OCI-M2 (cell line): Measurements from ENCODE around the gene AFMID.
"Not testable (repeated sequence)": the region's sequence is repeated elsewhere in the genome, so short reads cannot be mapped to it uniquely, and the experiment has no call there.

ENCODE experiments used
- DNase-seq: peaks from one replicate; lab custom pipeline; 2025; ENCODE audit not compliant: unreplicated experiment; lab: John Stamatoyannopoulos, UW

Gene AFMID

DNA sequence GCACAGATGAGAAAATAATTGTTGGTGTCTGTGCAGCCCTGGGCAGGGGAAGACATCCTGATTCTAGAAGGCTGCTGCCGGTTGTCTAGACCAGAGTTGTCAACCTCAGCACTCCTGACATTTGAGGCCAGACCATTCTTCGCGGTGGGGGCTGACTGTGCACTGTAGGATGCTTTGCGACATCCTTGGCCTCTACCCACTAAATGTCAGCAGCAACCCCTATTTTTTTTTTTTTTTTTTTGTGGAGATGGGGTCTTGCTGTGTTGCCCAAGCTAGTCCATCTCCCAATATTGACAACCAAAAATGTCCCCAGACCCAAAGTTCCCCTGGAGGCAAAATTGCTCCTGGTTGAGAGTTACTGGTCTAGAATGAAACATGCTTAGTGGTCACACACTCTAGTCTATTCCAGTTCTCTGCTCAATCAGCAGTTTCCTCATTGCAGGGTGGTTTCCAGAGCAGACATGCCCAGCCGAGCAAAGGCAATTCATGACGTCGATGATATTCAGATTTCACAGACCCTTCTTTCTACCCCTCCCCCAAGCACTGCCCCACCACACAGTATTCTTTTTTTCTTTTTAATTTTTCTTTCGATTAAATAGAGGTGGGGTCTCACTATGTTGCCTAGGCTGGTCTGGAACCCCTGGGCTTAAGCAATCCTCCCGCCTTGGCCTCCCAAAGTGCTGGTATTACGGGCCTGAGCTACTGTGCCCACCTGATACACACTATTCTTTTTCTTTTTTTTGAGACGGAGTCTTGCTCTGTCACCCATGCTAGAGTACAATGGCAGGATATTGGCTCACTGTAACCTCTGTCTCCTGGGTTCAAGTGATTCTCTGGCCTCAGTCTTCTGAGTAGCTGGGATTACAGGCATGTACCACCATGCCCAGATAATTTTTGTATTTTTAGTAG is 32.0 kb upstream of the AFMID start:
- DNase-seq = no peak

DNA sequence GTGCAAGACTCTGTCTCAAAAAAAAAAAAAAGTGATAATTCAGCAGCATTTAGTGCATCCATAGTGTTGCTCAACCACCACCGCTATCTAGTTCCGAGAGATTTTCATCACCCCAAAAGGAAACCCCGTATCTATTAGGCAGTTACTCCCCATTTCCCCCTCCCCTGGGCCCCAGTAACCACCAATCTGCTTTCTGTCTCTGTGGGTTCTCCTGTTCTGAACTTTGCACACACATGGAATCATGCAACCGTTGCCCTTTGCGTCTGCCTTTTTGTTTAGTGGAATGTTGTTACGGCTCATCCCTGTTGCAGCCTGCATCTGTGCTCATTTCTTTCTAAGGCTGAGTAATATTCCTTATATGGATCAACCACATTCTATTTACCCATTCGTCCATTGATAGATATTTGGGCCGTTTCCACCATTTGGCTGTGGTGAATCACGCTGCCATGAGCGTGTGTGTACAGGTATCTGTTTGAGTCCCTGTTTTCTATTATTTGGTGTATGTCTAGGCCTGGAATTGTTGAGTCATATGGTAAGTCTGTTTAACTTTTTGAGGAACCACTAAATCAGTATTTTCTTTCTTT is 27.5 kb upstream of the AFMID start:
- no peak for DNase-seq

DNA sequence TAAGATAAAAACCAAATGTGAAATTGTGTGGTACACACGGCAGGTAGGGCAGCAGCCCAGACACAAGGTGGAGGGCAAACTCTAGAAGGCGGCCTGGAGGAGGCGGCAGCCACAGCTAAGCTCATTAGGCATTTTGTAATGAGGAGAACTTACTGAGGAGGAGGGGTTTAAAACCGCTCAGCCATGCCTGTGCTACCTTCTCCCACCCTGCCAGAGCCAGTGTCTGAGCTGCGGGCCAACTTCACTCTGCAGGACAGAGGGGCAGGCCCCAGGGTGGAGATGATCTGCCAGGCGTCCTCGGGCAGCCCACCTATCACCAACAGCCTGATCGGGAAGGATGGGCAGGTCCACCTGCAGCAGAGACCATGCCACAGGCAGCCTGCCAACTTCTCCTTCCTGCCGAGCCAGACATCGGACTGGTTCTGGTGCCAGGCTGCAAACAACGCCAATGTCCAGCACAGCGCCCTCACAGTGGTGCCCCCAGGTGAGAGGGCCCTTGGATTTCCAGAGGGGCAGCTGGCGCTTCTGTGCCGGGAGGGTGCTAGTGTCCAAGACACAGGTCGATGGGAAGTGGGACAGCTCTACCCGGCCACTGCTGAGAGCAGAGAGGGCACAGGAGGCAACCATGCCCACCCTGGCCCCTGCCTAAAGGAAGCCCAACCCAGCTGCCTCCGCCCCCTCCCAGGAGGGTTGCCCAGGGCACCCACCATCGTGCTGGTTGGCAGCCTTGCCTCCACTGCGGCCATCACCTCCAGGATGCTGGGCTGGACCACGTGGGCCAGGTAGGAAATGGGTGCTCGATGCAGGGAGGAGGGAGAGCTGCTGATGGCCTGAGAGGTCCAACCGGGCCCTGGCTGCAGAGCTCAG is 23.0 kb upstream of the AFMID start:
- no peak for DNase-seq

DNA sequence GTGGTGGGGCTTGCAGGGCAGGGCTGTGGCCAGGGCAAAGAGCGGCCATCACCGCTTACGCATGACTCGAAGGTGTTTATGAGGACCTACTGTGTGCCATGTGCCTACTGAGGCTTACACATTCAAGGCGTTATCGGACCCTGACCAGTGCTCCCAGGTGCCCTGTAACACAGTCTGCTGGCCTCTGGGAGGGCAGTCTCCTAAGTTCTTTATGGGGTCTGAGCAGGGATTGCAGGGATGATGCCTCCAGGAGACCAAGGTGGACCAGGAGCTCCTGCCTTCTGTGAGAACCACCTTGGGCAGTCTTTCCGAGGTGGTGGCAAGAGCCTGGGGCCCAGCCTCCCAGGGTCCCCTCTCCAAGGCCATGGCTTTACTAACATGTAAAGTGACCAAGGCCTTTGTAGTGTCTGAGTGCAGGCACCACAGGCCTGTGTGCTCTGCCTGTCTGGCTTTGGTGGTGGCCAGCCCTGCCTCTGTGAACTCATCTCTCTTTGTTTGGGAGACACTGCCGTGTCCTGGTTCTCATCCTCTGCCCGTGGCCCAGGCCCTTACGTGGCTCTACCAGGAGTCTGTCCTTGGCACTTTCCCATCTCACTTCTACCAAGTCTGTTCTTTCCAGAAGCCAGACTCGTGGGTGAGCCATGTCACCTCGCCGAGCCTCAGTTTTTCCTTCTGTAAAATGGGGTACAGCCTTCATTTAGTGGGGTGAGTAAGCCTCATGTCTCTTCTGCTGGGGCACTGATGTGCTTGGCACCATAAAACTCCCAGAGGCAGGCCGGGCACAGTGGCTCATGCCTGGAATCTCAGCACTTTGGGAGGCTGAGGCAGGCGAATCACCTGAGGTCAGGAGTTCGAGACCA is 22.2 kb upstream of the AFMID start:
- no peak for DNase-seq

DNA sequence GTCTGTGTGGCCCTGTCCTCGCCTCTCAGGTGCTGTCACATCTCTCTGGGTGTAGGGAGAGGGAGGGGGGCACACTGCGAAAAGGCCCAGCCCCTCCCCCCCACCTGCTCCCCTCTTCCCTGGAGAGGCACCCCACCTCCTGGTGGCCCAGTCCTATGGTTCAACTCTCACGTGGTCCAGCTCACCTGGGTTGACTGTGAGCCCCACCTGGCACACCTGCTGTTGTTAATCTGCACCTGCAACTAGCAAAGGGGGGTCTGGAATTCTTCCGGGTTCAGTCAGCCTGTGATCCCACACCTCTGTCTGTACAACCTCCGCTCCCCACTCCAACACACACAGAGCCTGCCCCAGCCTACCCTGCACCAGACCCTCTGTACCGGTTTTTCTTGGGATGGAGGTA is 20.7 kb upstream of the AFMID start:
- DNase-seq = no peak

DNA sequence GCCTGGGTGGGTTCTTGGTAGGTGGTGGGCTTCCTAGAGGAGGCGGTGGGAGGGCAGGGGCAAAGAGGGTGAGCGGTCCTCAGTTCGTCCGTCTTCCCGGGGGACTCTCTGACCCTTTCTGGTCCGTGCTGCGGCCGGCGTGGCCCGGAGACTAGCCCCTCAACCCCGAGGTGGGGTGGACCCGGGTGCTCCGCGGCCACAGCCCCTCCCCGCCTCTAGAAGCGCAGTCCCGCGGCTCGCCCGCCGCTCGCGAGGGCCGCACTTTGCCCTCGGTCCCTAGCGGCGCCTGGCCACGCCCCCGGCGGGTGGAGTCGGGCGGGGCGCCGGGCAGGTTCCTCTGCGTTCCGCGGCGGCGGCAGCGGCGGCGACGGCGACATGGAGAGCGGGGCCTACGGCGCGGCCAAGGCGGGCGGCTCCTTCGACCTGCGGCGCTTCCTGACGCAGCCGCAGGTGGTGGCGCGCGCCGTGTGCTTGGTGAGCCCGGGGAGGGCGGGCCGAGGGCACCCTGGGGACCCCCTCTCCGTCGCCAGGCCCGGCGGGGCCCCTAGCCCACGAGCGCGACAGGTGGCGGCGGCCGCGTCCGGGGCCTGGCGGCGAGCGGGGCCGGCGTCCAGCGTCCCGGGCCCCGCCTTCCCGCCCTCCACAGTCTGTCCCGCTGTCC is 18.8 kb upstream of the AFMID start, which contains the start of gene SYNGR2:
Gene SYNGR2 (plus strand): TSS at position 340 of the 661 bp plus-strand sequence. CDS start 36 bp downstream, at position 376.
- no peak for DNase-seq

DNA sequence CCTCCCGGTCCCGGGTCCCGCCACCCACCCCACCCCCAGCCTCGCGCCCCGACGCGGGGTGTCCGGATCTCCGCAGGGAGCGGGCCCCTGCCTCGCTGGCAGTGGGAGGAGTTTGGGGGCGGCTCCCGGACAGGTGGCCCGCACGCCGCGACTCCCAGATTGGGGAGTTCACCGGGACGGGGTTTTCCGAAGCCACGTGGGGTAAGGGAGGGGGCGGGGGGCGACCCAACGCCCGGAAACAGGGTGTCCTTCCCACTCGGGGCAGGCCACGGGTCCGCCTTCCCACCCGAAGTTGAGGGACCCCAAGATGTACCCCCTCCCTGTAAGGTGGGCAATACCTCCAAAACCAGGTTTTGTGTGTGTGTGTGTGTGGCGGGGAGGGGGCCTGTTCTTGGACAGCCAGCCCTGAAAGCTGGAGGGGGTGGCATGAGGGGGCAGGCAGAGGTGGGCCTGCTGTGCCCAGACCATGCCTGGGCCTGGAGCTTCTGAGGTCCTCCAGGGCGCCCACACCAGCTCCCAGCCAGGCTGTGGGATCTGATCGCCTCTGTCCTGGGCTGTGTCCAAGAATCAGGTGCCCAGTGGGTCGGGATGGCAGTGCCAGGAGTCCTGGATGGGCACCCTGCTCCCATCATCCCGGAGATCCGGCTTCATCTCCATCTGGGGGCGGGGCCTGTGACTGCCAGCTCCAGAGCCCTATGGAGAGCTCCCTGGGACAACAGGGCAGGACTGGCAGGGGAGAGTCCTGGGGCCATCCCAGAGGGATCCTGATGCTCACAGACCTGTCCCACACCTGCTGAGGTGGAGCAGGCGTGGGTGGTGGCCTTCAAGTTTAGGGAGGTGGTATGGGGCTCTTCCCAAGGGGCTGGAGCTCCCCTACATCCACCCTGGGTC is 18.0 kb upstream of the AFMID start:
- no peak for DNase-seq

DNA sequence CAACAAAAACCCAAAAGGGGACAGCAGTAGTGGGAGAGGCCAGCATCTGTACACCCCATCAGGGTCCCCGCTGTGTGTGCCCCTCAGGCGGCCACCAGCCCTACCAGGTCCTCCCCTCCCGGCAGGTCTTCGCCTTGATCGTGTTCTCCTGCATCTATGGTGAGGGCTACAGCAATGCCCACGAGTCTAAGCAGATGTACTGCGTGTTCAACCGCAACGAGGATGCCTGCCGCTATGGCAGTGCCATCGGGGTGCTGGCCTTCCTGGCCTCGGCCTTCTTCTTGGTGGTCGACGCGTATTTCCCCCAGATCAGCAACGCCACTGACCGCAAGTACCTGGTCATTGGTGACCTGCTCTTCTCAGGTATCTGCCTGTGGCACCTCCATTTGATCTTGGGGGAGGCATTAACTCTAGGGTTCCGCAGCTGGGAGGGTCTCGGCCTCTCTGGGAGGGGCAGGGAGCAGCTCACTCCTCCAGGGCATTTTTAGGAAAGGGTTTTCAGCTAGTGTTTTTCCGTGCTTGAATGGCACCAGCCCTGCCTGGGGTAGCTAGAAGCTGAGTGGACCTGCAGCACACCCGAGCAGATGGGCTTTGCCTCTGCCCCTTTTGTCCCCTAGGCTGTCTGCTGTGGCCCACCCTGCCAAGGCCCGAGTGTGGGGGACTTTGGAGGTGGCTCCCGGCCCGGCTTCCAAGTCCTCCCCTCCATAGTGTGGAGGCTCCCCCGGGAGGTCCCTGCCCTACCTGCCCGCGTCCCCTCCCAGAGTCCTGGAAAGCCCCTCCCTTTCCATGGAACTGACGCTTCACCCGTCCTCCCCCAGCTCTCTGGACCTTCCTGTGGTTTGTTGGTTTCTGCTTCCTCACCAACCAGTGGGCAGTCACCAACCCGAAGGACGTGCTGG is 16.2 kb upstream of the AFMID start:
- no peak for DNase-seq

DNA sequence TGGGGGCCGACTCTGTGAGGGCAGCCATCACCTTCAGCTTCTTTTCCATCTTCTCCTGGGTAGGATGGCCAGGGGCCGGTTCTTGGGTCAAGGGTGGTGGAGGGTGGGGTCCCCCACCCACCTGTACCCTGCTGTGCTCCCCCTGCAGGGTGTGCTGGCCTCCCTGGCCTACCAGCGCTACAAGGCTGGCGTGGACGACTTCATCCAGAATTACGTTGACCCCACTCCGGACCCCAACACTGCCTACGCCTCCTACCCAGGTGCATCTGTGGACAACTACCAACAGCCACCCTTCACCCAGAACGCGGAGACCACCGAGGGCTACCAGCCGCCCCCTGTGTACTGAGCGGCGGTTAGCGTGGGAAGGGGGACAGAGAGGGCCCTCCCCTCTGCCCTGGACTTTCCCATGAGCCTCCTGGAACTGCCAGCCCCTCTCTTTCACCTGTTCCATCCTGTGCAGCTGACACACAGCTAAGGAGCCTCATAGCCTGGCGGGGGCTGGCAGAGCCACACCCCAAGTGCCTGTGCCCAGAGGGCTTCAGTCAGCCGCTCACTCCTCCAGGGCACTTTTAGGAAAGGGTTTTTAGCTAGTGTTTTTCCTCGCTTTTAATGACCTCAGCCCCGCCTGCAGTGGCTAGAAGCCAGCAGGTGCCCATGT is 15.4 kb upstream of the AFMID start:
- not testable (repeated sequence) for DNase-seq

DNA sequence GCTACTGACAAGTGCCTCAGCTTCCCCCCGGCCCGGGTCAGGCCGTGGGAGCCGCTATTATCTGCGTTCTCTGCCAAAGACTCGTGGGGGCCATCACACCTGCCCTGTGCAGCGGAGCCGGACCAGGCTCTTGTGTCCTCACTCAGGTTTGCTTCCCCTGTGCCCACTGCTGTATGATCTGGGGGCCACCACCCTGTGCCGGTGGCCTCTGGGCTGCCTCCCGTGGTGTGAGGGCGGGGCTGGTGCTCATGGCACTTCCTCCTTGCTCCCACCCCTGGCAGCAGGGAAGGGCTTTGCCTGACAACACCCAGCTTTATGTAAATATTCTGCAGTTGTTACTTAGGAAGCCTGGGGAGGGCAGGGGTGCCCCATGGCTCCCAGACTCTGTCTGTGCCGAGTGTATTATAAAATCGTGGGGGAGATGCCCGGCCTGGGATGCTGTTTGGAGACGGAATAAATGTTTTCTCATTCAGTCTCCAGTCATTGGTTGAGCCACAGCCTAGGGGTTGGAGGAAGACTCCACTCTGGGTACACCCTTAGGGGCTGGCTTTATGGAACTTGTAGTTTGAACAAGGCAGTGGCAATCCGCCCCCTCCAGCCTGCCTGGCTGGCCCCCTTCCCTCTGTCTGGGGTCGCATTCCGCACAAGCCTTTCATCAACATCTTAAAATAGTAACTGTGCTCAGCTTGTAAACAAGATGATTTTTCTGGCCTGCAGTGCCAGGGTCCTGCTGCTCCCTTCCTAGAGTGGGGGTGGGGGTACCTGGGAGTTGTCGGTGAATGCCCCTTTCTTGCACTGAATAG is 14.7 kb upstream of the AFMID start:
- no peak for DNase-seq

DNA sequence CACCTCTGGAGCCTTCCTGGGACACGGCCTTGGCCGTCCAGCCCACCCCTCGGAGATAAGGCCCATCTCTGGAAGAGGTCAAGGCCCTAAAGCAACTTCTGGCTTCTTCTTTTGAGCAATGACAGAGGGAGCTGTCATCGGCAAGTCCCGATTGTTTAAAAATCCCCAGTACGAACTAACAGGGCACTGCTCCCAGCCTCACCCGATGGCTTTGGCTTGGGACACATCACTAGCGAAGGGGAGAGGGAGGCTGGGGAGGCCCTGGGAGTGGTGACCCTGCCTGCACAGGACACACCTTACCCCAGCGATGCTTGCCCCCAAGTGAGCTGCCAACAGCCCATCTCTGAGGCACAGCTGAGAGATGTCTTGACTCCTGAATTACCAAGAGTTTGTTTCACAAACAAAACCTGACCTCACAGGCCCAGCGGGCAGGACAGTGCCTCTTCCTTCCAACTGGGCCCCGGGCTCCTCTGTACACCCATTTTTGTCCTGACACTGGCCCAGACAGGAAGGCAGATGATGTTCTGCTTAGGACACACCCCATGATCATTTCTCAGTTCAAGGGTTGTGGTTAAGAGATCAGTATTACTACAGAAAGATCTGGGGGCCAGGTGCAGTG is 14.0 kb upstream of the AFMID start:
- no peak for DNase-seq

DNA sequence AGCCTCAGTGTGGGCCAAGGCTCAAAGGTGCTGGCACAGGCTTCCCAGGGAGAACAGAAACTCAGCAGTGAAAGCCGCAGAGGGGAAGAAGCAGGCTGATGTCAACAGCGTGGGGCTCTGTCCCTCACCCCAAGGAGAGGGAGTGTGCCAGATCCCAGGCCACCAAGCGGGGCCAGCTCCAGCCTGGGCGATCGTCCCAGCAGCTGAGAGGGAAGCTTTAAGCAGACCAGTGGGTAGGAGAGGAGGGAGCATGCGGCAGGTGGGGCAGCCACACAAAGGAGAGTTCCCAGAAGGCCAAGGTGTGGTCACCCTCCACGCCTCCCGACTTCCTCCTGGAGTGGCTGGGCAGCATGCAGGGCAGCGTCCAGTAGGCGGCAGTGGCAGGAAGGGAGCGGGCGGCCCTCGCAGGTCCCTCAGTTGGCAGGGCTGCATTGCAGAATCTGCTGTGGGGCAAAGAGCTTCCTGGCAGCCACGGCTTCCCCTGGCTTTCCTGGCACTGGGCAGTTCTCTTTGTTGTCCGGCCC is 12.8 kb upstream of the AFMID start:
- DNase-seq = no peak

DNA sequence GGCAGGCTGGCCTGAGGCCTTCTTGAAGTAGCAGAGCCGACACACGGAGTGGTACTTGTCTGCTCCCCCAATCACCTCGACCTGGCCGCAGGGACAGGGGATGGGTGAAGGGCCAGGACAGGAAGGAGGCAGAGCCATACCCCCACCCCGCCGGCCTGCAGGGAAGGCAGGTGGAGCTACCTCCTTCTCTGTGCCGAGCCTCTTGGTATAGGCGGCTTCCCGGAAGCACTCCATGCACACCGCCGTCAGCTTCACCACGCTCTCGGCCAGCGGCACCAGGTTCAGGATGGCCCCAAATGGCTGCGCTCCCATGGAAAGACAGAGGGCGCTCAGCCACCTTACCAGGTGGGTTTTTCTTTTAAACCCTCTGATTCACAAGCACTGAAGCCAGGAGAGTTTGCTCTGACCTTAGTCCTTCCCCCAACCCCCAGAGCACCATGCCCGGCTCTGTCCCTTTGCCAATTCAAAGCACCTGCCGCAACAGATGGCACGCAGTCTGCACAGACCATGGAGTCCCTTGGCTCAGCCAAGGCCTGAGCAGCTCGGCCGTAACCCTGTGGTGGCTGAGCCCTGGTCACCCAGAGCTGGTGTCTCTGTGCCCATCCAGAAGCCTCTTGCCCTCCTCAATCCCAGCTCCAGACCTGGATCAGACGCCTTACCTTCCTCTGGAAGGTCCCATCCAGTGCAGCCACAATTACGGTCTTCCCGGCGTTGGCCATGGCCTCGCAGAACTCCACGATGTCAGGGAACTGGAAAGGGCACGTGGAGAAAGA is 12.1 kb upstream of the AFMID start:
- no peak for DNase-seq

DNA sequence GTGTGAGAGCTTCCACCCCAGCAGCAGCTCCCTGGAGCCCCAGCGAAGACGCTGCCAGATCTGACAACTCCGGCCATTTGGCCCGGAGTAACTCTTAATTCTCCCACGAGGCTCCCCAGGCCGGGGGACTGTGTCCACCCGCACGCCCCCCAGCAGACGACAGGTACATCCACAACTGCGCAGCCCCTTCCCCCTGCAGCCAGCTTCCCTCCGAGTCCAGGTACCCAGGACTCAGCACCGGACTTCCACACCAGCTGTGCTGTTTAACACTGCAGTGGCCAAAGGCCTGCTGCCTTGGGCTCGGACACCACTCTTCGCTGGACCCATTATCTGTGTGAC is 11.6 kb upstream of the AFMID start:
- no peak for DNase-seq

DNA sequence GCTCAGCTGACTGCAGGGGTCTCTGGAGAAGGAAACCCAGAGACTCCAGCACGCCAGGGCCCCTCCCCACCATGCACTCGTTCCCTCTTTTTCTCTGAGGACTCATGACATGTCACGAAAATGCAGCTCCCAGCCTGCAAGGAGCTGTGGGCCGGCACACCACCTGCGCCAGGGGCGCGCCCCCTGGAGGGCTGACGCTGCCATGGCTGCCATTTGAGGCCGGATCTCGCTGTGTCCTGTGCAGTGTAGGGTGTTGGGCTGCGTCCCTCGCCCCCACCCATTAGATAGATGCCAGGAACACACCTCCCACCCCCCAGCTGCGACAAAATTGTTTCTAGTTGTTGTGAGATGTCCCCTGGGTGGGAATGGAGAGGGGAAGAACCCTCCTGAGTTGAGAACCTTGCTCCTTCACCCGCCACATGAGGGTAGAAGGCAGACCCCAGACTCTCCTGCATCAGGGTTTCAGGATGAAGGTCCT is 10.6 kb upstream of the AFMID start:
- no peak for DNase-seq
